Measurements from ENCODE around the gene NUBPL. TPM values are rescaled to one million over a fixed set of nuclear protein-coding genes. Genes with fewer than 3 reads are reported as not detected.

The NUBPL gene
- total RNA-seq, 1 experiment from 2014 or later: 5.7 TPM

DNA sequence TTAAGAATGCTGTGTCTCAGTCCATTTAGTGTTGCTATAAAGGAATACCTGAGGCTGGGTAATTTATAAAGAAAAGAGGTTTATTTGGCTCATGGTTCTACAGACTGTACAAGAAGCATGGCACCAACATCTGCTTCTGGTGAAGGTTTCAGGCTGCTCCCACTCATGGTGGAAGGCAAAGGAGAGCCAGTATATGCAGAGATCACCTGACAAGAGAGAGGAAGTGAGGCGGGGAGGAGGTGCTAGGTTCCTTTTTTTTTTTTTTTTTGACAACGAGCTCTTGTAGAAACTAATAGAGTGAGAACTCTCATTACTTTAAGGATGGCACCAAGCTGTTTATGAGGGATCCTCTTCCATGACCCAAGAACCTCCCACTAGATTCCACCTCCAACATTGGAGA is 121.6 kb downstream of the NUBPL start:
- in situ Hi-C loops (cut with HindIII; ENCODE audit: low pct_unique_long_range_greater_than_20kb, low sequenced_read_pairs): no loop called here

GRCh38 chr14:31687726-31688125 is 126.5 kb downstream of the NUBPL start:
- H3K4me3 ChIP-seq (ENCODE audit: low read depth in 2 of 2, low read length in 2 of 2): no peak overlapping the region
- CTCF ChIA-PET: no interaction called here
- H3K27ac ChIP-seq (ENCODE audit: low read length): no peak overlapping the region
- no TSS peak for BruUV-seq (replicated peaks)
- DNase-seq (ENCODE audit: low read depth, low spot score) (no peak), ATAC-seq (no peak)
- no peaks in the 10 kb centered on the region for H3K36me3 ChIP-seq (ENCODE audit: control insufficient read depth, insufficient read depth, low read length)
- TF ChIP-seq POLR2AphosphoS5 (IDR thresholded peaks at IDR 0.05; ENCODE audit: low read depth, low read length) (no peak), CTCF (IDR thresholded peaks at IDR 0.05) (no peak), TCF7L2 (IDR thresholded peaks at IDR 0.05; ENCODE audit: low read depth, low read length) (no peak), SIN3A (IDR thresholded peaks at IDR 0.05; ENCODE audit: borderline replicate concordance, insufficient read depth, low read depth, low read length) (no peak)
- TF ChIP-seq, protein P1, sequence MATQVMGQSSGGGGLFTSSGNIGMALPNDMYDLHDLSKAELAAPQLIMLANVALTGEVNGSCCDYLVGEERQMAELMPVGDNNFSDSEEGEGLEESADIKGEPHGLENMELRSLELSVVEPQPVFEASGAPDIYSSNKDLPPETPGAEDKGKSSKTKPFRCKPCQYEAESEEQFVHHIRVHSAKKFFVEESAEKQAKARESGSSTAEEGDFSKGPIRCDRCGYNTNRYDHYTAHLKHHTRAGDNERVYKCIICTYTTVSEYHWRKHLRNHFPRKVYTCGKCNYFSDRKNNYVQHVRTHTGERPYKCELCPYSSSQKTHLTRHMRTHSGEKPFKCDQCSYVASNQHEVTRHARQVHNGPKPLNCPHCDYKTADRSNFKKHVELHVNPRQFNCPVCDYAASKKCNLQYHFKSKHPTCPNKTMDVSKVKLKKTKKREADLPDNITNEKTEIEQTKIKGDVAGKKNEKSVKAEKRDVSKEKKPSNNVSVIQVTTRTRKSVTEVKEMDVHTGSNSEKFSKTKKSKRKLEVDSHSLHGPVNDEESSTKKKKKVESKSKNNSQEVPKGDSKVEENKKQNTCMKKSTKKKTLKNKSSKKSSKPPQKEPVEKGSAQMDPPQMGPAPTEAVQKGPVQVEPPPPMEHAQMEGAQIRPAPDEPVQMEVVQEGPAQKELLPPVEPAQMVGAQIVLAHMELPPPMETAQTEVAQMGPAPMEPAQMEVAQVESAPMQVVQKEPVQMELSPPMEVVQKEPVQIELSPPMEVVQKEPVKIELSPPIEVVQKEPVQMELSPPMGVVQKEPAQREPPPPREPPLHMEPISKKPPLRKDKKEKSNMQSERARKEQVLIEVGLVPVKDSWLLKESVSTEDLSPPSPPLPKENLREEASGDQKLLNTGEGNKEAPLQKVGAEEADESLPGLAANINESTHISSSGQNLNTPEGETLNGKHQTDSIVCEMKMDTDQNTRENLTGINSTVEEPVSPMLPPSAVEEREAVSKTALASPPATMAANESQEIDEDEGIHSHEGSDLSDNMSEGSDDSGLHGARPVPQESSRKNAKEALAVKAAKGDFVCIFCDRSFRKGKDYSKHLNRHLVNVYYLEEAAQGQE (IDR thresholded peaks at IDR 0.05; ENCODE audit: insufficient read depth in 1 of 2, low read depth in 2 of 2, low read length in 1 of 2): no peak
- in situ Hi-C loops (cut with HindIII; ENCODE audit: low pct_unique_long_range_greater_than_20kb, low sequenced_read_pairs) (no loop called here), intact Hi-C loops (cut with micrococcal nuclease; ENCODE audit: unreplicated experiment) (no loop called here)
- no peaks in the 10 kb centered on the region for H3K4me1 ChIP-seq (ENCODE audit: control insufficient read depth, insufficient read depth, low read length)
- H3K27me3 ChIP-seq (ENCODE audit: control insufficient read depth, insufficient read depth, low read length): no peaks in the 10 kb centered on the region
- POLR2A ChIA-PET: no interaction called here
- H3K9me3 ChIP-seq (ENCODE audit: control insufficient read depth, insufficient read depth, low read depth, low read length): no peaks in the 10 kb centered on the region

More for the DNA sequence above, 121.6 kb downstream of the NUBPL start:
- Histone ChIP-seq H3K36me3 (ENCODE audit: control insufficient read depth, insufficient read depth, low read length) (no peaks in the 10 kb centered on the region), H3K4me3 (ENCODE audit: low read depth in 2 of 2, low read length in 2 of 2) (no peak overlapping the region), H3K27ac (ENCODE audit: low read length) (no peak overlapping the region), H3K27me3 (ENCODE audit: control insufficient read depth, insufficient read depth, low read length) (no peaks in the 10 kb centered on the region), H3K4me1 (ENCODE audit: control insufficient read depth, insufficient read depth, low read length) (no peaks in the 10 kb centered on the region), H3K9me3 (ENCODE audit: control insufficient read depth, insufficient read depth, low read depth, low read length) (no peaks in the 10 kb centered on the region)
- CTCF ChIA-PET: interaction anchor here (0.6 kb wide), 2 partner anchors 15 to 105 kb away, joined by 3 to 6 read pairs; no protein-coding TSS in a partner anchor
- BruUV-seq (replicated peaks): no TSS peak
- TF ChIP-seq POLR2AphosphoS5 (IDR thresholded peaks at IDR 0.05; ENCODE audit: low read depth, low read length): no peak
- TF ChIP-seq SIN3A (IDR thresholded peaks at IDR 0.05; ENCODE audit: borderline replicate concordance, insufficient read depth, low read depth, low read length): no peak
- no peak for TF ChIP-seq TCF7L2 (IDR thresholded peaks at IDR 0.05; ENCODE audit: low read depth, low read length)
- TF ChIP-seq CTCF (IDR thresholded peaks at IDR 0.05): no peak
- TF ChIP-seq, protein P1 (IDR thresholded peaks at IDR 0.05; ENCODE audit: insufficient read depth in 1 of 2, low read depth in 2 of 2, low read length in 1 of 2): no peak
- POLR2A ChIA-PET: interaction anchor here (0.7 kb wide), 1 partner anchor 141 kb away, joined by 4 read pairs; no protein-coding TSS in a partner anchor
- intact Hi-C loops (cut with micrococcal nuclease; ENCODE audit: unreplicated experiment): no loop called here
- ATAC-seq (no peak), DNase-seq (ENCODE audit: low read depth, low spot score) (no peak)
